ENCODE results near the gene NRCAM. TPM values are rescaled to one million over a fixed set of nuclear protein-coding genes. Genes with fewer than 3 reads are reported as not detected.

Gene NRCAM
- polyA plus RNA-seq, 1 donor (not counting 4 experiments of a cell fraction or from before 2014, with no cell fraction given): 4.0 TPM

DNA sequence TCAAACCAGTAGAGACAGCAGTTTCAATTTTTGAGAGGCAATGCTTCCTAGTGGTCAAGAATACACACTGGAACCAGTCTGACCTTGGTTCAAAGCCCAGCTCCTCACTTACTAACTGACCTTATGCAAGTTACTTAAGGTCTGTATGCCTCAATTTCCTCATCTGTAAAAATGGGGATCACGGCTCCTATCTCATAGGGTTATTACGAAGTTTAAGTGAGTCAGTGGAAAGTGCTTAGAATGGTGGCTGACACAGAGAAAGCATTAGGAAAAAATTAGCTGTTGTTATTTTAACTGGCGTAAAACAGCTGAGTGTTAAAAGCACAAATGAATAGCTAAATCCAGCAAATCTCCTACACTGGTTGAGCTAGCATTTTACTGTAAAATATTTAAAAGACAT, 163.7 kb downstream of the NRCAM start:
- no peak overlapping the region for H3K9ac ChIP-seq (ENCODE audit: control insufficient read depth, extremely low read depth, insufficient read depth, low read length)
- no peaks in the 10 kb centered on the region for H4K20me1 ChIP-seq (ENCODE audit: control insufficient read depth, extremely low read depth, insufficient read depth, low read length)
- no peaks in the 10 kb centered on the region for H3K27me3 ChIP-seq (ENCODE audit: control insufficient read depth, extremely low read depth, insufficient read depth, low read length)
- H3K4me3 ChIP-seq (ENCODE audit: control insufficient read depth in 2 of 3, extremely low read depth in 1 of 3, insufficient read depth in 2 of 3, low read depth in 1 of 3, low read length in 3 of 3): no peak overlapping the region
- no peak overlapping the region for H2AFZ ChIP-seq (ENCODE audit: control insufficient read depth, low read length)
- FAIRE-seq: no peak
- no peaks in the 10 kb centered on the region for H3K9me3 ChIP-seq (ENCODE audit: control insufficient read depth, low read depth, low read length)
- no peak overlapping the region for H3K4me2 ChIP-seq (ENCODE audit: control insufficient read depth, extremely low read depth, insufficient read depth, low read depth, low read length)
- no peaks in the 10 kb centered on the region for H3K36me3 ChIP-seq (ENCODE audit: control insufficient read depth in 2 of 2, extremely low read depth in 1 of 2, insufficient read depth in 2 of 2, low read length in 2 of 2)
- dilution Hi-C loops (cut with MboI; ENCODE audit: extremely low pct_ligation_motif_present, low sequenced_read_pairs): no loop called here
- peaks cover 16% of the 10 kb centered on the region for H3K4me1 ChIP-seq (ENCODE audit: control insufficient read depth, extremely low read depth, insufficient read depth, low read length)
- no peaks in the 10 kb centered on the region for H3K79me2 ChIP-seq (ENCODE audit: control insufficient read depth, insufficient read depth, low read length)
- TF ChIP-seq EZH2 (IDR thresholded peaks at IDR 0.05; ENCODE audit: low read length): no peak
- no peak for TF ChIP-seq CTCF (optimal IDR thresholded peaks at IDR 0.05 in 1 of 3, IDR thresholded peaks at IDR 0.05 in 1 of 3, conservative IDR thresholded peaks at IDR 0.05 in 1 of 3; ENCODE audit: extremely low read depth in 1 of 3, insufficient read depth in 2 of 3, low read length in 3 of 3)
- no peak for DNase-seq (ENCODE audit: low read depth, low spot score)
- no peaks in the 10 kb centered on the region for H3K9me1 ChIP-seq (ENCODE audit: control insufficient read depth, extremely low read depth, insufficient read depth, low read length)
- H3K27ac ChIP-seq (ENCODE audit: control insufficient read depth, insufficient read depth, low read length): no peak overlapping the region

DNA sequence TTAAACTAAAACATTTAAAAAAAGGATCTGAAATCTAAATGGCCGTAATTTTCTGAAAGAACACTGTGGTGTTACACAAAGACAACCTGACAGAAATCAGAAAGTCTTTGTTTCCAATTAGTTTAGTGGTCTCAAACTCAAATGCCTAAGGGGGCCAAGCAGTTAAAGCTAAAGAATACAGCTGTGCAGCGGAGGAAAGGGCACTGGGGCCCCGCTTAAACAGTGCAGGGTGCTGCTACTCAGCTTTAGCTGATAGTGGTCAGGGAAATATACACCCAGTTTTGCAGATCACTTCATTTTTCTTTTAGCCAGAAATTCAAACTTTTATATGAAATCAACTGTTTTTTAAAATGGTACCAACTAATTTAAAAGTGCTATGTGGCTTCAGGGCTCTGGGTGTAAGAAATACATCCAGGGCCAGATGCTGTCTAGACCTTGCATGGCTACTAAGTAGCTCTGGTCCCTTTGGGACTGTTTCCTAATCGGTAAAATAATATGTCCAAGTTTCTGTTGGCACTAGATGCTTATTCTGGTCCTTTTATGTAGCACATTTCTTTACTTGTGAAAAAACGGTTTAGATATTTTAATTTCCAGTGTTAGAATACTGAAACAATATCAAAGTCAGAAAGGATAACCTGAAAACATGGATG, 164.3 kb downstream of the NRCAM start:
- dilution Hi-C loops (cut with MboI; ENCODE audit: extremely low pct_ligation_motif_present, low sequenced_read_pairs): no loop called here
- no peak overlapping the region for H3K27ac ChIP-seq (ENCODE audit: control insufficient read depth, insufficient read depth, low read length)
- no peak for TF ChIP-seq EZH2 (IDR thresholded peaks at IDR 0.05; ENCODE audit: low read length)
- TF ChIP-seq CTCF (optimal IDR thresholded peaks at IDR 0.05 in 1 of 3, IDR thresholded peaks at IDR 0.05 in 1 of 3, conservative IDR thresholded peaks at IDR 0.05 in 1 of 3; ENCODE audit: extremely low read depth in 1 of 3, insufficient read depth in 2 of 3, low read length in 3 of 3): no peak
- peaks cover 16% of the 10 kb centered on the region for H3K4me1 ChIP-seq (ENCODE audit: control insufficient read depth, extremely low read depth, insufficient read depth, low read length)
- no peaks in the 10 kb centered on the region for H3K36me3 ChIP-seq (ENCODE audit: control insufficient read depth in 2 of 2, extremely low read depth in 1 of 2, insufficient read depth in 2 of 2, low read length in 2 of 2)
- no peaks in the 10 kb centered on the region for H3K27me3 ChIP-seq (ENCODE audit: control insufficient read depth, extremely low read depth, insufficient read depth, low read length)
- no peak overlapping the region for H3K4me3 ChIP-seq (ENCODE audit: control insufficient read depth in 2 of 3, extremely low read depth in 1 of 3, insufficient read depth in 2 of 3, low read depth in 1 of 3, low read length in 3 of 3)
- FAIRE-seq: no peak
- H3K4me2 ChIP-seq (ENCODE audit: control insufficient read depth, extremely low read depth, insufficient read depth, low read depth, low read length): no peak overlapping the region
- no peaks in the 10 kb centered on the region for H3K9me3 ChIP-seq (ENCODE audit: control insufficient read depth, low read depth, low read length)
- no peaks in the 10 kb centered on the region for H4K20me1 ChIP-seq (ENCODE audit: control insufficient read depth, extremely low read depth, insufficient read depth, low read length)
- no peak overlapping the region for H2AFZ ChIP-seq (ENCODE audit: control insufficient read depth, low read length)
- DNase-seq (ENCODE audit: low read depth, low spot score): no peak
- no peak overlapping the region for H3K9ac ChIP-seq (ENCODE audit: control insufficient read depth, extremely low read depth, insufficient read depth, low read length)
- H3K9me1 ChIP-seq (ENCODE audit: control insufficient read depth, extremely low read depth, insufficient read depth, low read length): no peaks in the 10 kb centered on the region
- no peaks in the 10 kb centered on the region for H3K79me2 ChIP-seq (ENCODE audit: control insufficient read depth, insufficient read depth, low read length)

Measured in keratinocyte (primary cell).